HTR-8/SVneo (cell line): ENCODE measurements around the gene PRRC2B.
"Not testable (repeated sequence)": the region's sequence is repeated elsewhere in the genome, so short reads cannot be mapped to it uniquely, and the experiment has no call there.

ENCODE experiments used
- DNase-seq: peaks from one replicate; pipeline ENCODE4 v3.0.0; 2011; ENCODE audit warnings: low spot score, mixed read lengths; ENCODE audit not compliant: insufficient read length
- FAIRE-seq: peaks from 2 replicates; lab custom pipeline; 2011; peaks lifted over from hg19 to GRCh38; lab: Jason Lieb, UNC

The PRRC2B gene

GRCh38 chr9:131500939-131501541 lies 107.2 kb downstream of the PRRC2B start:
- FAIRE-seq (no peak), DNase-seq (no peak)

- peak; percentile 94 for DNase-seq
- peak; percentile 90 for FAIRE-seq
Measured at GRCh38 chr9:131502781-131503625, 109.1 kb downstream of the PRRC2B start, which contains the start of gene POMT1. Gene POMT1 (plus strand): TSS chr9:131502918. CDS start chr9:131504219, 1,301 bp downstream.

GRCh38 chr9:131503626-131504465 lies 110.0 kb downstream of the PRRC2B start:
- FAIRE-seq, result no peak

GRCh38 chr9:131505012-131505411 lies 111.1 kb downstream of the PRRC2B start:
- DNase-seq, result no peak
- FAIRE-seq, result no peak

More at GRCh38 chr9:131503626-131504465, 110.0 kb downstream of the PRRC2B start:
- peak; percentile 17 for DNase-seq

- no peak for FAIRE-seq
- no peak for DNase-seq
Measured at GRCh38 chr9:131511416-131511815, 117.5 kb downstream of the PRRC2B start.

GRCh38 chr9:131511880-131512279 lies 118.0 kb downstream of the PRRC2B start:
- FAIRE-seq, result no peak
- DNase-seq, result no peak

- DNase-seq (no peak), FAIRE-seq (no peak)
Measured at GRCh38 chr9:131513177-131513576, 119.3 kb downstream of the PRRC2B start.

GRCh38 chr9:131515559-131516031 lies 121.7 kb downstream of the PRRC2B start:
- FAIRE-seq, result peak; percentile 42
- DNase-seq, result not testable (repeated sequence)

- no peak for FAIRE-seq
Measured at GRCh38 chr9:131516100-131516499, 122.2 kb downstream of the PRRC2B start.

GRCh38 chr9:131516930-131517329 lies 123.0 kb downstream of the PRRC2B start:
- FAIRE-seq, result no peak

More at GRCh38 chr9:131516100-131516499, 122.2 kb downstream of the PRRC2B start:
- no peak for DNase-seq

GRCh38 chr9:131517761-131518190 lies 123.9 kb downstream of the PRRC2B start:
- FAIRE-seq, result no peak

More at GRCh38 chr9:131516930-131517329, 123.0 kb downstream of the PRRC2B start:
- no peak for DNase-seq

GRCh38 chr9:131518553-131518952 lies 124.7 kb downstream of the PRRC2B start:
- DNase-seq (no peak), FAIRE-seq (no peak)

More at GRCh38 chr9:131517761-131518190, 123.9 kb downstream of the PRRC2B start:
- no peak for DNase-seq

- DNase-seq (no peak), FAIRE-seq (no peak)
Measured at GRCh38 chr9:131520503-131520902, 126.6 kb downstream of the PRRC2B start.

GRCh38 chr9:131521203-131521602 lies 127.3 kb downstream of the PRRC2B start:
- no peak for FAIRE-seq
- DNase-seq, result no peak

GRCh38 chr9:131521822-131522221 lies 127.9 kb downstream of the PRRC2B start:
- FAIRE-seq, result no peak
- no peak for DNase-seq

- no peak for FAIRE-seq
Measured at GRCh38 chr9:131522257-131523085, 128.6 kb downstream of the PRRC2B start.

GRCh38 chr9:131523086-131523388 lies 129.2 kb downstream of the PRRC2B start:
- DNase-seq (no peak), FAIRE-seq (no peak)

More at GRCh38 chr9:131522257-131523085, 128.6 kb downstream of the PRRC2B start:
- DNase-seq, result no peak

GRCh38 chr9:131523451-131524435 lies 129.9 kb downstream of the PRRC2B start:
- no peak for FAIRE-seq
- DNase-seq, result no peak
